ENCODE measurements around the gene ZNF547.
"Not testable (repeated sequence)": the region's sequence is repeated elsewhere in the genome, so short reads cannot be mapped to it uniquely, and the experiment has no call there.

The ZNF547 gene

DNA sequence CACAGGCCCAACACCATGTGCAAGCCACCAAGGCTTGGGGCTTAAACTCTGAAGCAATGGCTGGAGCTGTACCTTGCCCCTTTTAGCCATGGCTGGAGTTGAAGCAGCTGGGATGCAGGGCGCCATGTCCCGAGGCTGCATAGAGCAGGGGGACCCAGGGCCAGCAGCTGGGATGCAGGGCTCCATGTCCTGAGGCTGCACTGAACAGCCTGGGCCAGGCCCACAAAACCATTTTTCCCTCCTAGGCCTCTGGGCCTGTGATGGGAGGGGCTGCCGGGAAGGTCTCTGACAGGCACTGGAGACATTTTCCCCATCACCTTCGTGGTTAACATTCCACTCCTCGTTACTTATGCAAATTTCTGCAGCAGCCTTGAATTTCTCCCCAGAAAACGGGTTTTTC, 10.8 kb downstream of the ZNF547 start:
- no peak for DNase-seq (ENCODE audit: low read depth in 4 of 4, low spot score in 1 of 4)

DNA sequence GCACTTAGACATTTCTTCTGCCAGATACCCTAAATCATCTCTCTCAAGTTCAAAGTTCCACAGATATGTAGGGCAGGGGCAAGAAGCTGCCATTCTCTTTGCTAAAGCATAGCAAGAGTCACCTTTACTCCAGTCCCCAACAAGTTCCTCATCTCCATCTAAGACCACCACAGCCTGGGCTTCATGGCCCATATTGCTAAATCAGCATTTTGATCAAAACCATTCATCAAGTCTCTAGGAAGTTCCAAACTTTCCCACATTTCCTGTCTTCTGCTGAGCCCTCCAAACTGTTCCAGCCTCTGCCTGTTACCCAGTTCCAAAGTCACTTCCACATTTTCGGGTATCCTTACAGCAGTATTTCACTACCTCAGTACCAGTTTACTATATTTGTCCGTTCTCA, 11.3 kb downstream of the ZNF547 start:
- not testable (repeated sequence) for DNase-seq (ENCODE audit: low read depth in 4 of 4, low spot score in 1 of 4)

- no peak for DNase-seq (ENCODE audit: low read depth in 4 of 4, low spot score in 1 of 4)
Observed at GRCh38 chr19:57376151-57376550, 12.8 kb downstream of the ZNF547 start.

DNA sequence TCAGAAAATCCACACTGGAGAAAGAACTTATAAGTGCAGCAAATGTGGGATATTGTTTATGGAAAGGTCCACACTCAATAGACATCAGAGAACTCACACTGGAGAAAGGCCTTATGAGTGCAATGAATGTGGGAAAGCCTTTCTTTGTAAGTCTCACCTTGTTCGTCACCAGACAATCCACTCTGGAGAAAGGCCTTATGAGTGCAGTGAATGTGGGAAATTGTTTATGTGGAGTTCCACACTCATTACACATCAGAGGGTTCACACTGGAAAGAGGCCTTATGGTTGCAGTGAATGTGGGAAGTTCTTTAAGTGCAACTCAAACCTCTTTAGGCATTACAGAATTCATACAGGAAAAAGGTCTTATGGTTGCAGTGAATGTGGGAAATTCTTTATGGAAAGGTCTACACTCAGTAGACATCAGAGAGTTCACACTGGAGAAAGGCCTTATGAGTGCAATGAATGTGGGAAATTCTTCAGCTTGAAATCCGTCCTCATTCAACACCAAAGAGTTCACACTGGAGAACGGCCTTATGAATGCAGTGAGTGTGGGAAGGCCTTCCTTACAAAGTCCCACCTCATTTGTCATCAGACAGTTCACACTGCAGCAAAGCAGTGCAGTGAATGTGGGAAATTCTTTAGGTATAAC, 14.3 kb downstream of the ZNF547 start:
- DNase-seq (ENCODE audit: low read depth in 4 of 4, low spot score in 1 of 4): no peak

GRCh38 chr19:57380923-57381322, 17.6 kb downstream of the ZNF547 start:
- DNase-seq (ENCODE audit: low read depth in 4 of 4, low spot score in 1 of 4): no peak

DNA sequence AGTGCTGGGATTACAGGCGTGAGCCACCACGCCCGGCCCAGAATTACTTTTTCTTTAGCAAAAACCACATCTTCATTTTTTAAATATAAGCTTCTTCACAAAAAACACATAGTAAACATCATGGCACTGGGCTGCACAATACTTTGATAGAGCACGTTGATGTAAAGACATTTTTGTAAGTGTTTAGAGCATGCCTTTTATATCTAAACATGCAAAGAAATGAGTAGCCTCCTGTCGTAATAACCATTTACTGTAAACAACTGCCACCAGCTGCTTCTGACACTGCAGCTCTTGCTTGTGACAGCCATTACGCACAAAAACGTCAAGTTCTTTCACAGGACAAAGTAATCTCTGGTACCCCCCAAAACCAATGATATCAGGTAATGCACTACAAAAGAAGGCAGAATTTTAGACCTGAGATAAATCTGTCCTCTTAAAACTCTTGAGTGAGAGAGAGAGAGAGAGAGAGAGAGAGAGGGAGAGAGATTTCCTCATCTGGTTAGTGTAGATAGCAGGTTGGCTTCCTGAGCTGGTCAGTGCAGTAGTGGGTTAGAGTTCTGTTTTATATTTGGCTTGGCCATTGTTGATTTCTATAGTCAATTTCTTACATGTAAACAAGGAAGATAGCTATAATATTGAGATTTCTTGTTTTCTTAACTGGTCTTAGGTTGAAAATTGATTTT, 19.6 kb downstream of the ZNF547 start:
- no peak for DNase-seq (ENCODE audit: low read depth in 4 of 4, low spot score in 1 of 4)

DNA sequence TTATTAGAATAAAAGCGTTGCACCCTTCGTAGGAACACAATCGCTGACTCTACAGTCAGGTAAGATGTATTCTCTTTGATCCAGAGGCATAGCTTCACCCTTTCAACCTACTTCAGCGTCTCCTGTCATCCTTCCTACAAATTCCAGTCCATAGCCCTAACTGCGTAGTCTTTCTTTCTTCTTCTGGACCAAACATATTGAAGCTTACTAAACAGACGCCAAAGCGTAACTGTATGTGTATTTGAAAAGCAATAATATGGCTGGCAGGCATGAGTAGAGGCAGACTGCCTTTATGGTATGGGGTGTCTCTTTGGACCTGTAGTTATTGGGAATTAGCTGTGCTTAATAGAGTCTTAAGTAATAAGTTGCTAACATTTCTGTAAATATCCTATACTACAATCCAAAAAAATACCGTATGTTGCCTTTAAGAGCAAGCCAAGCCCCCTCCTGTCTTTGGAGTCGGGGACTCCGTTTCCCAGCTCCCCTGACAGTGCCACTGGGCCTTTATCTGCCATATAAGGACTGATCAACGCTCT, 25.9 kb downstream of the ZNF547 start:
- DNase-seq (ENCODE audit: low read depth in 4 of 4, low spot score in 1 of 4): no peak

DNA sequence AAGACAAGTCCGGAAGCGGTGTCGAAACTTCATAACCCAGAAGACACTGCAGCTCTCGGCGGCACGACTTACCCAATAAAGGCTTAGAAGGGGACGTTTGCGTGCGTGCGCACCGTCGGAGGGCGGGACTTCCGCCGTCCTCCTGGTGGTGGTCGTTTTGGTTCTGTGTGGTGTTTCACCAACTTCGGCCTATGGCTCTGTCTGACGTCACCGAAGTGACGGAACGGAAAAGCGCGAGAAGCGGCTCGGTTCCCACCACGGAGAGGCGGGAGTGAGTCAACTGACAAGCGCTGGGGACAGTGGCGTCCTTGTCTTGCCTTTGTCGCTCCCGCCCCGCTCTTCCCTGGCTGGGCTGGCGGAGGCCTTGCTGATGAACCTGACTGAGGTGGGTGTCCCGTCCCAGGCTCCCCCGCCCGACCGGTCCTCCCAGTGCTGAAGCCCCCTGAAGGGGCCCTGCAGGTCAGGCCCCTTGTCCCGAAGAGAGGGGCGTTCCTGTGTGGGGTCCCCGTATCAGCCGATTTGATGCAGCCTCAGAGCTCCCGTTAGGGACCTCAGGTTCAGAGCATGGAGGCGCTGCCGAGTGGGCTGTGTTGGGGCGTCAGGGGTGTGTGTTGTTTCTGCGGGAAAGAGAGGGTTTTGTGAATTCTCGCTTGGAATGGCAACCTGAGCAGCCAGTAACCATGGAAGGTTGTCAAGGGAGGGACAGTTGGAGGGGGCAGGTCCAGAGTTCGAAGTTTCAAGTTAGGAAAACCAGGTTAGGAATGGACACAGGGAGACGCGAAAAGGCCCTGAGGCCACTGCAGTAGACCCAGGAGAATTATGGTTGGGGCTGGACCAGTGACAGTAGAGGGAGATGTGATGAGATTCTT, 26.6 kb downstream of the ZNF547 start, which contains the start of gene ZNF548:
Gene ZNF548 (plus strand): TSS at position 125 of the 869 bp plus-strand sequence. CDS start 246 bp downstream, at position 371.
- DNase-seq (ENCODE audit: low read depth in 4 of 4, low spot score in 1 of 4): peak; percentile 88 to 96 (median 92)

DNA sequence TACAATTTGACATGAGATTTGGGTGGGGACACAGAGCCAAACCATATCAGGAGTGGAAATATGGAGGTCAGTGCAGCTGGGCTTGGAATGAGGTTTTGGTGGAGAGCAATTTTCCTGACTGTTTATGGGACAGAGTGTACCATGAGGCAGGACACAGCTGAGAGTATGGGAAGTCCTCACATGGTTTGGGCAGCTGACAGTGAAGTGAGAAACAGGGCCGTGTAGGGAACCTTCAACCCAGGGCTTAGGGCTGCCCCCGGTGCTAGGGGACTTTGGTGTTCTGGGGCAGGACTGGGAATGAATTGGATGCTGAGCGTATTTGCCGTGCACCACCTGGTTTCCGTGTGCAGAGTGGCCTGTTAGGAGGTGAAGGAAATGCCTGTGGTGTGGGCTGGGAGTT, 32.4 kb downstream of the ZNF547 start:
- no peak for DNase-seq (ENCODE audit: low read depth in 4 of 4, low spot score in 1 of 4)

GRCh38 chr19:57398868-57399267, 35.5 kb downstream of the ZNF547 start:
- DNase-seq (ENCODE audit: low read depth in 4 of 4, low spot score in 1 of 4): no peak

- DNase-seq (ENCODE audit: low read depth in 4 of 4, low spot score in 1 of 4): no peak
Observed at GRCh38 chr19:57403737-57404563, 40.6 kb downstream of the ZNF547 start.

GRCh38 chr19:57406516-57407123, 43.3 kb downstream of the ZNF547 start:
- peak in 3 of 4 experiments; percentile 36 to 61 (median 42) for DNase-seq (ENCODE audit: low read depth in 4 of 4, low spot score in 1 of 4)

GRCh38 chr19:57410877-57411671, 47.7 kb downstream of the ZNF547 start, which contains the start of gene ZNF17:
ZNF17 (plus strand) TSS chr19:57411161; CDS start chr19:57413616, 2,455 bp downstream.
- DNase-seq (ENCODE audit: low read depth in 4 of 4, low spot score in 1 of 4): peak; percentile 76 to 90 (median 88)

GRCh38 chr19:57419439-57419838, 56.1 kb downstream of the ZNF547 start:
- DNase-seq (ENCODE audit: low read depth in 4 of 4, low spot score in 1 of 4): no peak

DNA sequence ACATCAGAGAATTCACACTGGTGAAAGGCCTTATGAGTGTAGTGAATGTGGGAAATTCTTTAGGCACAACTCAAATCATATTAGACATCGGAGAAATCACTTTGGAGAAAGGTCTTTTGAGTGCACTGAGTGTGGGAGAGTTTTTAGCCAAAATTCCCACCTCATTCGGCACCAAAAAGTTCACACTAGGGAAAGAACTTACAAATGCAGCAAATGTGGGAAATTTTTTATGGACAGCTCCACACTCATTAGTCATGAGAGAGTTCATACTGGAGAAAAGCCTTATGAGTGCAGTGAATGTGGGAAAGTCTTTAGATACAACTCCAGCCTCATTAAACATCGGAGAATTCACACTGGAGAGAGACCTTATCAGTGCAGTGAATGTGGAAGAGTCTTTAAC, 57.7 kb downstream of the ZNF547 start:
- DNase-seq (ENCODE audit: low read depth in 4 of 4, low spot score in 1 of 4): no peak
